ENCODE data around the gene CSNK1G3.

GRCh38 chr5:123500471-123500870 lies 11.5 kb upstream of the CSNK1G3 start:
- TF ChIP-seq, protein P1, sequence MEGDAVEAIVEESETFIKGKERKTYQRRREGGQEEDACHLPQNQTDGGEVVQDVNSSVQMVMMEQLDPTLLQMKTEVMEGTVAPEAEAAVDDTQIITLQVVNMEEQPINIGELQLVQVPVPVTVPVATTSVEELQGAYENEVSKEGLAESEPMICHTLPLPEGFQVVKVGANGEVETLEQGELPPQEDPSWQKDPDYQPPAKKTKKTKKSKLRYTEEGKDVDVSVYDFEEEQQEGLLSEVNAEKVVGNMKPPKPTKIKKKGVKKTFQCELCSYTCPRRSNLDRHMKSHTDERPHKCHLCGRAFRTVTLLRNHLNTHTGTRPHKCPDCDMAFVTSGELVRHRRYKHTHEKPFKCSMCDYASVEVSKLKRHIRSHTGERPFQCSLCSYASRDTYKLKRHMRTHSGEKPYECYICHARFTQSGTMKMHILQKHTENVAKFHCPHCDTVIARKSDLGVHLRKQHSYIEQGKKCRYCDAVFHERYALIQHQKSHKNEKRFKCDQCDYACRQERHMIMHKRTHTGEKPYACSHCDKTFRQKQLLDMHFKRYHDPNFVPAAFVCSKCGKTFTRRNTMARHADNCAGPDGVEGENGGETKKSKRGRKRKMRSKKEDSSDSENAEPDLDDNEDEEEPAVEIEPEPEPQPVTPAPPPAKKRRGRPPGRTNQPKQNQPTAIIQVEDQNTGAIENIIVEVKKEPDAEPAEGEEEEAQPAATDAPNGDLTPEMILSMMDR (IDR thresholded peaks at IDR 0.05) = no peak
- no peak for TF ChIP-seq POLR2A (IDR thresholded peaks at IDR 0.05)
